ENCODE results near the gene ZSWIM4. TPM values are rescaled to one million over a fixed set of nuclear protein-coding genes. Genes with fewer than 3 reads are reported as not detected.
A peak's percentile ranks its signal among the peaks of the same experiment; 100 is the strongest.

ZSWIM4 gene
- total RNA-seq, 2 donors from 2014 or later: 9.7 to 14.2 TPM

DNA sequence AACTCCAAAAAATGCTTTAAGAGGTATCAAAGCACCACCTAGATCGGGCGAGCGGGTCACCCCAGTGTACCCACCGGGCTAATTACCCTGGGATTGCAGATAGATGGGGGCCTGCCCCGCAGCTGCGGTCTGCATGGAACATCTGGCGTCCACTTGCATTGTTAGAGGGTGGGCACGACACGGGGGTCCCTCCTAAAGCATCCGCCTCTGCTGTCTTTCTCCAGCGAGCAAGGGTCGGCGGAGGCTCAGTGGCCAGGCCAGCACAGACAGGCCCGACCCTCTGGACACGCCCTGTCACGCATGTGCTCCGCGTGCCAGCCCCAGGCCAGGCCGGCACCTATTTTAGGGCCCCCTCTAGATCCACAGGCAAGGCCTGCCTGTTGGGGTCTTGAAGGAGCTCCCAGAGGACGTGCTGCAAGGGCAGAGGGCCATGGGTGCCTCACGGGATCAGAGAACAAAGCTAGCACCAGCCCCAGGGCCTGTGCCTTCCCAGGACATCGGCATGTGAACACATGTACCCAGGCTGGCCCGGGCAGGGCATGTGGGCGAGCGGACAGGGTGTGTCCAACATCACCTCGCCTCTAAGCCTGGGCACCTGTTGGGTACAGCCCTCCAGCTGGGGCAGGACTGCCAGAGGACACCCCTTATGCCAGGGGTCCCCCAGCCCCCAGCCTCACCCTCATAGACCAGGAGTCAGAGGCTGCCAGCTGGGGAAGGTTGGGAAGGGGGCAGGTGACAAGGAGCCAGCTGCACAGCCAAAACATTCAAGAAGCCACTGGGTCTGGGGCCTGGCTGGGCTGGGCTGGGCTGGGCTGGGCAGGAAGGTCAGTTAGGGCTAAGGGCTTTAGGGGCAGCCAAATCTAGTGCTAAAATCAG is 46.1 kb downstream of the ZSWIM4 start:
- peak overlapping the region; percentile 91 to 96 for H3K4me3 ChIP-seq
- intact Hi-C loops (cut with DNase I): no loop called here
- H3K9me3 ChIP-seq: no peaks in the 10 kb centered on the region
- TF ChIP-seq, protein P1, sequence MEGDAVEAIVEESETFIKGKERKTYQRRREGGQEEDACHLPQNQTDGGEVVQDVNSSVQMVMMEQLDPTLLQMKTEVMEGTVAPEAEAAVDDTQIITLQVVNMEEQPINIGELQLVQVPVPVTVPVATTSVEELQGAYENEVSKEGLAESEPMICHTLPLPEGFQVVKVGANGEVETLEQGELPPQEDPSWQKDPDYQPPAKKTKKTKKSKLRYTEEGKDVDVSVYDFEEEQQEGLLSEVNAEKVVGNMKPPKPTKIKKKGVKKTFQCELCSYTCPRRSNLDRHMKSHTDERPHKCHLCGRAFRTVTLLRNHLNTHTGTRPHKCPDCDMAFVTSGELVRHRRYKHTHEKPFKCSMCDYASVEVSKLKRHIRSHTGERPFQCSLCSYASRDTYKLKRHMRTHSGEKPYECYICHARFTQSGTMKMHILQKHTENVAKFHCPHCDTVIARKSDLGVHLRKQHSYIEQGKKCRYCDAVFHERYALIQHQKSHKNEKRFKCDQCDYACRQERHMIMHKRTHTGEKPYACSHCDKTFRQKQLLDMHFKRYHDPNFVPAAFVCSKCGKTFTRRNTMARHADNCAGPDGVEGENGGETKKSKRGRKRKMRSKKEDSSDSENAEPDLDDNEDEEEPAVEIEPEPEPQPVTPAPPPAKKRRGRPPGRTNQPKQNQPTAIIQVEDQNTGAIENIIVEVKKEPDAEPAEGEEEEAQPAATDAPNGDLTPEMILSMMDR (IDR thresholded peaks at IDR 0.05): no peak
- TF ChIP-seq POLR2AphosphoS5 (IDR thresholded peaks at IDR 0.05) (peak; percentile 77), POLR2A (IDR thresholded peaks at IDR 0.05) (peak; percentile 55)
- H3K27ac ChIP-seq: peak overlapping the region; percentile 98 to 99
- H3K27me3 ChIP-seq (replicated peaks; ENCODE audit: insufficient read depth): no peaks in the 10 kb centered on the region
- 10% methylated on average over 22 of the region's 26 CpGs for WGBS
- H3K4me1 ChIP-seq (replicated peaks): peaks cover 17% of the 10 kb centered on the region
- DNase-seq (ENCODE audit: low spot score): peak; percentile 77
- H3K36me3 ChIP-seq: no peaks in the 10 kb centered on the region

DNA sequence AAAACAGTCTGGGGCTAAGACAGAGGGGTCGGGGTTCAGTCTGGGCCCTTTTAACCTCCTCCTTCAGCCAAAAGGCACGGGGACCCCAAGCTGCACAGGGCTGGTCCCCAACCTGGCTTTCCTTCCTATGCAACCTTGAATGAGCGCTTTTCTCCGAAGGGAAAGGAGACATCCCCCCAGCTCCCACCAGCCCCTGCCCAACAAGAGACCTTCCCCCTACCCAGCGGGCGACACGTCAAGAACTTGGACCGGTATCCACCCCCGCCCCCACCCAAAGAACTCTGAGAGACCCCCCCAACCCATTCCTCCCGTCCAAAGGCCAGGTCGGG is 46.7 kb downstream of the ZSWIM4 start:
- TF ChIP-seq, protein P1 (IDR thresholded peaks at IDR 0.05): no peak
- no peak for TF ChIP-seq POLR2A (IDR thresholded peaks at IDR 0.05)
- TF ChIP-seq POLR2AphosphoS5 (IDR thresholded peaks at IDR 0.05): no peak
- Histone ChIP-seq H3K9me3 (no peaks in the 10 kb centered on the region), H3K27me3 (replicated peaks; ENCODE audit: insufficient read depth) (no peaks in the 10 kb centered on the region), H3K36me3 (no peaks in the 10 kb centered on the region), H3K27ac (peak overlapping the region; percentile 98 to 99), H3K4me1 (replicated peaks) (peaks cover 19% of the 10 kb centered on the region), H3K4me3 (peak overlapping the region; percentile 91 to 96)
- 1% methylated on average over 9 of the region's 11 CpGs for WGBS
- intact Hi-C loops (cut with DNase I): no loop called here
- no peak for DNase-seq (ENCODE audit: low spot score)

DNA sequence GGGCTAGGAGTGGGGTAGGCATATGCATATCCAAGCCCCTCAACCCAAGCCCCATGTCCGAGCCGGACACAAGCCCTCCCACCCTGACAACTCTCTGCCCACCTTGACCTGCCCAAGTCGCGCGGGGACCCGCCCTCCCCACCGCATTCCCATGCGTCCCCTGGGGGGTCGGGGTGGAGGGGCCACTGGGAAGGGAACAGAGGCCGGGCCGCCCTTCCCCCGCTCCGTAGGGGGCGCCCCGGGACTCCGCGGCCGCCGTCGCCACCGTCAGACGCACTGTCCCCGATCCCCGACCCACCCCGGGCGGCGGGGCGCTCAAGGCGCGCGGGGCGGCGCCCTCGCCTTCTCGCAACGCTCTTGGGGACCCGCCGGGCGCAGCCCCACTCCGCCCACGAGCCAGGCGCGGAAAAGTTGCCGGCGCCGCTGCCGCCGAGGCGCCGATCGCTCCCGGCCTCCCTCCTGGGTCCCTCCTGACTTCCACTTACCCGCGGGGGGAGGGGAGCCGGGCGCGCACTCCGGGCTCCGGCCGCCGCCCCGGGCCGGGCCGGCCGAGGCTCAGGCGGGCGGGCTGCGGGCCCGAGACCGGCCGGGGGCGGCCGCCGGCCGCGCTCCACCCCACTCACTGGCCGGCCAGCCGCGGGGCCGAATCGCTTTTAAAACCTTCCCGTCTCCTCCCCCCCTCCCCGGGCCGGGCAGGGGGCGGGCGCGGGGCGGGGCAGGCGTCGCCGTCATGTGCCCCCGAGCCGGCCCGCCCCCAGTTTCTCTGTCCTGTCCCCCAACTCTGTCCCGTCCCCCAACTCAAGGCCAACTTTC is 47.3 kb downstream of the ZSWIM4 start:
- intact Hi-C loops (cut with DNase I): no loop called here
- H3K4me1 ChIP-seq (replicated peaks): peaks cover 22% of the 10 kb centered on the region
- no peaks in the 10 kb centered on the region for H3K27me3 ChIP-seq (replicated peaks; ENCODE audit: insufficient read depth)
- TF ChIP-seq, protein P1 (IDR thresholded peaks at IDR 0.05): peak in 1 of 4 experiments; percentile 40
- peak; percentile 81 for TF ChIP-seq POLR2AphosphoS5 (IDR thresholded peaks at IDR 0.05)
- TF ChIP-seq POLR2A (IDR thresholded peaks at IDR 0.05): peak; percentile 81
- H3K4me3 ChIP-seq: peak overlapping the region; percentile 91 to 96
- no peaks in the 10 kb centered on the region for H3K9me3 ChIP-seq
- peak overlapping the region; percentile 98 to 99 for H3K27ac ChIP-seq
- DNase-seq (ENCODE audit: low spot score): peak; percentile 85
- no peaks in the 10 kb centered on the region for H3K36me3 ChIP-seq
- under 1% methylated on average over 82 of the region's 95 CpGs for WGBS

DNA sequence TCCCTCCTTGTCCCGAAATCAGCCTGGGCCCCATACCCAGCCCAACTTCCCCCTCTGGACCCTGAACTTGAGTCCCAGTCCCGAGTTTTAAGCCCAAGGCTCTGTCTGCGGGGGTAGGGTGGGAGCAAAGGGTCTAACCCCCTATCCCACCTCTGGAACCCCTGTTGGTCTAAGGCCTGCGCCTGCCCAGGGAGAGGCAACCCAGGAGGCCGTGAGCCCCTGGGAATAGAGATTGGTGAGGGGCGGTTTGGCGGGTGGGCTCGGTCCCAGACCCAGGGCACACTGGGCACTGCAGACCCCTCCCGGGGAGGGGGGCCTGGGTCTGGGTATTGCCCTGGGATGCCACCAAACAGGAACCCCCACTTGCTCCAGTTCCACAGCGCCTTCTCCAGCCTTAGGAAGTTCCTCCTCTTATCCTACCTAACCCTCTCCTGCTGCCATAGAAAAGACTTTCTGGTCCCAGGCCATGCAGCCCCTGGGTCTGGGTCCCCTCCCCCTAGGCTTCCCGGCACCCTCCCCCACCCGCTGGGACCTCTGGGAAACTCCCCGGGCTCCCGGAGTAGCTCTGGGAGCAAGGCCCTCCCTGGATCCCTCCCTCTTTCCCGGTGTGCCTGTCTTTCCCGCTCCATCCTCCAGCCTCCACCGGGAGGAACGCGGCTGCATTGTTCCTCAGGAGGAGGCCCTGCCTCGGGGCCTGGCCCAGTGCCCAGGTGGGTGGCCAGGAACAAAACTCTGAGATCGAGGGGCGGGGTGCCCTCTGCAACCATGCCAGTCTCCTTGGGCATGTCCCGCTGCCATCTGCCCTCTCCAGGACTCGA is 48.1 kb downstream of the ZSWIM4 start:
- 7% methylated on average over 21 of the region's 24 CpGs for WGBS
- H3K27ac ChIP-seq: peak overlapping the region; percentile 98 to 99
- intact Hi-C loops (cut with DNase I): no loop called here
- no peaks in the 10 kb centered on the region for H3K36me3 ChIP-seq
- peaks cover 24% of the 10 kb centered on the region for H3K4me1 ChIP-seq (replicated peaks)
- H3K4me3 ChIP-seq: peak overlapping the region; percentile 91 to 96
- H3K27me3 ChIP-seq (replicated peaks; ENCODE audit: insufficient read depth): no peaks in the 10 kb centered on the region
- H3K9me3 ChIP-seq: no peaks in the 10 kb centered on the region
- DNase-seq (ENCODE audit: low spot score): peak; percentile 76
- TF ChIP-seq POLR2A (IDR thresholded peaks at IDR 0.05) (peak; percentile 40), POLR2AphosphoS5 (IDR thresholded peaks at IDR 0.05) (peak; percentile 58)
- TF ChIP-seq, protein P1 (IDR thresholded peaks at IDR 0.05): peak in 1 of 4 experiments; percentile 10

Data from prostate gland (tissue), 2 donors.